Brain microvascular endothelial cell (primary cell): ENCODE measurements around the gene SH3PXD2A.

Experiments
- DNase-seq: peaks from one replicate; pipeline ENCODE4 v3.0.0-alpha.2; 2020
- H3K27ac ChIP-seq: fragments of 250-450 bp; sonication (Bioruptor Pico); 2 replicates; pipeline ENCODE4 v1.5.1; 2020; ENCODE audit warnings: mild to moderate bottlenecking, moderate library complexity
- H3K27me3 ChIP-seq: fragments of 250-450 bp; sonication (Bioruptor Pico); replicated peaks from 2 replicates; pipeline ENCODE4 v1.5.1; 2020; ENCODE audit warnings: mild to moderate bottlenecking
- H3K36me3 ChIP-seq: fragments of 250-450 bp; sonication (Bioruptor Pico); replicated peaks from 2 replicates; pipeline ENCODE4 v1.5.1; 2020; ENCODE audit warnings: mild to moderate bottlenecking
- H3K4me3 ChIP-seq: 2 replicates; pipeline ENCODE4 v1.5.1; 2011; ENCODE audit warnings: low read depth, mild to moderate bottlenecking, control low read depth, low read length, moderate library complexity
- CTCF ChIP-seq: IDR thresholded peaks from 2 replicates; pipeline ENCODE4 v1.5.1; 2011; ENCODE audit warnings: low read depth, mild to moderate bottlenecking, moderate library complexity, low read length, control low read depth, inconsistent platforms; ENCODE audit errors: missing control alignments
- in situ Hi-C: cut with HindIII; loops from 2 replicates; pipeline ENCODE4 v1.10.0; 2017; ENCODE audit warnings: low sequenced_read_pairs, low pct_ligation_motif_present

Gene SH3PXD2A

GRCh38 chr10:103653581-103654037 is 201.8 kb downstream of the SH3PXD2A start:
- Histone ChIP-seq H3K4me3 (no peak overlapping the region), H3K27me3 (no peaks in the 10 kb centered on the region), H3K36me3 (peaks cover 28% of the 10 kb centered on the region), H3K27ac (no peak overlapping the region)
- TF ChIP-seq CTCF, result no peak
- in situ Hi-C loops, result no loop called here
- DNase-seq, result no peak

GRCh38 chr10:103652599-103653281 is 202.6 kb downstream of the SH3PXD2A start:
- Histone ChIP-seq H3K27me3 (no peaks in the 10 kb centered on the region), H3K36me3 (peaks cover 27% of the 10 kb centered on the region), H3K27ac (no peak overlapping the region), H3K4me3 (no peak overlapping the region)
- no peak for TF ChIP-seq CTCF
- no peak for DNase-seq
- in situ Hi-C loops, result no loop called here

GRCh38 chr10:103651783-103652476 is 203.4 kb downstream of the SH3PXD2A start:
- Histone ChIP-seq H3K27ac (no peak overlapping the region), H3K27me3 (no peaks in the 10 kb centered on the region), H3K36me3 (peaks cover 23% of the 10 kb centered on the region), H3K4me3 (no peak overlapping the region)
- in situ Hi-C loops, result no loop called here
- DNase-seq, result no peak
- no peak for TF ChIP-seq CTCF

GRCh38 chr10:103651333-103651732 is 204.0 kb downstream of the SH3PXD2A start:
- Histone ChIP-seq H3K27ac (no peak overlapping the region), H3K4me3 (no peak overlapping the region), H3K27me3 (no peaks in the 10 kb centered on the region), H3K36me3 (peaks cover 22% of the 10 kb centered on the region)
- no peak for DNase-seq
- in situ Hi-C loops, result no loop called here
- TF ChIP-seq CTCF, result no peak

- no peak for DNase-seq
- no peak overlapping the region for H3K4me3 ChIP-seq
- H3K27ac ChIP-seq, result no peak overlapping the region
- no peaks in the 10 kb centered on the region for H3K27me3 ChIP-seq
- in situ Hi-C loops, result no loop called here
- peaks cover 15% of the 10 kb centered on the region for H3K36me3 ChIP-seq
- TF ChIP-seq CTCF, result no peak
Measured at GRCh38 chr10:103649654-103650423, 205.5 kb downstream of the SH3PXD2A start.
